Measurements from ENCODE around the gene GPC6.

DNA sequence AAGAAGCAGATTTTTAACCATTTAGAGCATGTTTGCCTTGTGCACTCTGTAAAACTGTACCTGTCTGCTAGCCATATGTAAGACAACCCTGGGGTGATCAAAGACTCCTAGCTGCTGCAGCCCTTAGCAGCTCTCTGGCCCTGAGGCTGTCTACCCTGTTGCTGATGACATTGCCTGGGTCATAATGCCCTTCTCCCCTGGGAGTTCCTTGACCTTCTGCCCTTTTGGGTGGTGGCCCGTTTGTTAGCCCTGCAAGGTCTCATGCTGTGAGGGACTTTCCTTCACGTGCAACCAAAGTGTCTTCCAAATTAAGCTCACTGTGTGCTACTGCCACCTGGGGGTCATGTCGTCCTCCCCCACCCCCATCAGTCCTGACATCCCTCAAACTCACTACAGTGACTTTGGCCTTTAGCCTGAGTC lies 7.4 kb downstream of the GPC6 start:
- TF ChIP-seq RFX5 (IDR thresholded peaks at IDR 0.05; ENCODE audit: low read length): no peak
- TF ChIP-seq, protein P1, sequence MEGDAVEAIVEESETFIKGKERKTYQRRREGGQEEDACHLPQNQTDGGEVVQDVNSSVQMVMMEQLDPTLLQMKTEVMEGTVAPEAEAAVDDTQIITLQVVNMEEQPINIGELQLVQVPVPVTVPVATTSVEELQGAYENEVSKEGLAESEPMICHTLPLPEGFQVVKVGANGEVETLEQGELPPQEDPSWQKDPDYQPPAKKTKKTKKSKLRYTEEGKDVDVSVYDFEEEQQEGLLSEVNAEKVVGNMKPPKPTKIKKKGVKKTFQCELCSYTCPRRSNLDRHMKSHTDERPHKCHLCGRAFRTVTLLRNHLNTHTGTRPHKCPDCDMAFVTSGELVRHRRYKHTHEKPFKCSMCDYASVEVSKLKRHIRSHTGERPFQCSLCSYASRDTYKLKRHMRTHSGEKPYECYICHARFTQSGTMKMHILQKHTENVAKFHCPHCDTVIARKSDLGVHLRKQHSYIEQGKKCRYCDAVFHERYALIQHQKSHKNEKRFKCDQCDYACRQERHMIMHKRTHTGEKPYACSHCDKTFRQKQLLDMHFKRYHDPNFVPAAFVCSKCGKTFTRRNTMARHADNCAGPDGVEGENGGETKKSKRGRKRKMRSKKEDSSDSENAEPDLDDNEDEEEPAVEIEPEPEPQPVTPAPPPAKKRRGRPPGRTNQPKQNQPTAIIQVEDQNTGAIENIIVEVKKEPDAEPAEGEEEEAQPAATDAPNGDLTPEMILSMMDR (IDR thresholded peaks at IDR 0.05): no peak; the same call in 1 of the 2 replicates
- no peak for TF ChIP-seq EZH2phosphoT487 (IDR thresholded peaks at IDR 0.05; ENCODE audit: borderline replicate concordance, low read depth)
- TF ChIP-seq, protein P2, sequence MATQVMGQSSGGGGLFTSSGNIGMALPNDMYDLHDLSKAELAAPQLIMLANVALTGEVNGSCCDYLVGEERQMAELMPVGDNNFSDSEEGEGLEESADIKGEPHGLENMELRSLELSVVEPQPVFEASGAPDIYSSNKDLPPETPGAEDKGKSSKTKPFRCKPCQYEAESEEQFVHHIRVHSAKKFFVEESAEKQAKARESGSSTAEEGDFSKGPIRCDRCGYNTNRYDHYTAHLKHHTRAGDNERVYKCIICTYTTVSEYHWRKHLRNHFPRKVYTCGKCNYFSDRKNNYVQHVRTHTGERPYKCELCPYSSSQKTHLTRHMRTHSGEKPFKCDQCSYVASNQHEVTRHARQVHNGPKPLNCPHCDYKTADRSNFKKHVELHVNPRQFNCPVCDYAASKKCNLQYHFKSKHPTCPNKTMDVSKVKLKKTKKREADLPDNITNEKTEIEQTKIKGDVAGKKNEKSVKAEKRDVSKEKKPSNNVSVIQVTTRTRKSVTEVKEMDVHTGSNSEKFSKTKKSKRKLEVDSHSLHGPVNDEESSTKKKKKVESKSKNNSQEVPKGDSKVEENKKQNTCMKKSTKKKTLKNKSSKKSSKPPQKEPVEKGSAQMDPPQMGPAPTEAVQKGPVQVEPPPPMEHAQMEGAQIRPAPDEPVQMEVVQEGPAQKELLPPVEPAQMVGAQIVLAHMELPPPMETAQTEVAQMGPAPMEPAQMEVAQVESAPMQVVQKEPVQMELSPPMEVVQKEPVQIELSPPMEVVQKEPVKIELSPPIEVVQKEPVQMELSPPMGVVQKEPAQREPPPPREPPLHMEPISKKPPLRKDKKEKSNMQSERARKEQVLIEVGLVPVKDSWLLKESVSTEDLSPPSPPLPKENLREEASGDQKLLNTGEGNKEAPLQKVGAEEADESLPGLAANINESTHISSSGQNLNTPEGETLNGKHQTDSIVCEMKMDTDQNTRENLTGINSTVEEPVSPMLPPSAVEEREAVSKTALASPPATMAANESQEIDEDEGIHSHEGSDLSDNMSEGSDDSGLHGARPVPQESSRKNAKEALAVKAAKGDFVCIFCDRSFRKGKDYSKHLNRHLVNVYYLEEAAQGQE (IDR thresholded peaks at IDR 0.05; ENCODE audit: low read depth, low read length): no peak
- TF ChIP-seq, protein P3, sequence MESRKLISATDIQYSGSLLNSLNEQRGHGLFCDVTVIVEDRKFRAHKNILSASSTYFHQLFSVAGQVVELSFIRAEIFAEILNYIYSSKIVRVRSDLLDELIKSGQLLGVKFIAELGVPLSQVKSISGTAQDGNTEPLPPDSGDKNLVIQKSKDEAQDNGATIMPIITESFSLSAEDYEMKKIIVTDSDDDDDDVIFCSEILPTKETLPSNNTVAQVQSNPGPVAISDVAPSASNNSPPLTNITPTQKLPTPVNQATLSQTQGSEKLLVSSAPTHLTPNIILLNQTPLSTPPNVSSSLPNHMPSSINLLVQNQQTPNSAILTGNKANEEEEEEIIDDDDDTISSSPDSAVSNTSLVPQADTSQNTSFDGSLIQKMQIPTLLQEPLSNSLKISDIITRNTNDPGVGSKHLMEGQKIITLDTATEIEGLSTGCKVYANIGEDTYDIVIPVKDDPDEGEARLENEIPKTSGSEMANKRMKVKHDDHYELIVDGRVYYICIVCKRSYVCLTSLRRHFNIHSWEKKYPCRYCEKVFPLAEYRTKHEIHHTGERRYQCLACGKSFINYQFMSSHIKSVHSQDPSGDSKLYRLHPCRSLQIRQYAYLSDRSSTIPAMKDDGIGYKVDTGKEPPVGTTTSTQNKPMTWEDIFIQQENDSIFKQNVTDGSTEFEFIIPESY (IDR thresholded peaks at IDR 0.05; ENCODE audit: borderline replicate concordance, low read depth): no peak
- TF ChIP-seq, protein P4, sequence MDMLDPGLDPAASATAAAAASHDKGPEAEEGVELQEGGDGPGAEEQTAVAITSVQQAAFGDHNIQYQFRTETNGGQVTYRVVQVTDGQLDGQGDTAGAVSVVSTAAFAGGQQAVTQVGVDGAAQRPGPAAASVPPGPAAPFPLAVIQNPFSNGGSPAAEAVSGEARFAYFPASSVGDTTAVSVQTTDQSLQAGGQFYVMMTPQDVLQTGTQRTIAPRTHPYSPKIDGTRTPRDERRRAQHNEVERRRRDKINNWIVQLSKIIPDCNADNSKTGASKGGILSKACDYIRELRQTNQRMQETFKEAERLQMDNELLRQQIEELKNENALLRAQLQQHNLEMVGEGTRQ (IDR thresholded peaks at IDR 0.05; ENCODE audit: borderline replicate concordance, low read depth, low read length): no peak
- no peak for TF ChIP-seq CHD2 (IDR thresholded peaks at IDR 0.05; ENCODE audit: low read length, partially characterized antibody)
- TF ChIP-seq, protein P5, sequence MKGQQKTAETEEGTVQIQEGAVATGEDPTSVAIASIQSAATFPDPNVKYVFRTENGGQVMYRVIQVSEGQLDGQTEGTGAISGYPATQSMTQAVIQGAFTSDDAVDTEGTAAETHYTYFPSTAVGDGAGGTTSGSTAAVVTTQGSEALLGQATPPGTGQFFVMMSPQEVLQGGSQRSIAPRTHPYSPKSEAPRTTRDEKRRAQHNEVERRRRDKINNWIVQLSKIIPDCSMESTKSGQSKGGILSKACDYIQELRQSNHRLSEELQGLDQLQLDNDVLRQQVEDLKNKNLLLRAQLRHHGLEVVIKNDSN (IDR thresholded peaks at IDR 0.05; ENCODE audit: borderline replicate concordance, low read depth): no peak
- no peak for TF ChIP-seq FOXM1 (IDR thresholded peaks at IDR 0.05; ENCODE audit: low read depth)
- no peak for TF ChIP-seq TAF1 (IDR thresholded peaks at IDR 0.05; ENCODE audit: borderline replicate concordance, low read depth, low read length)
- no peak for TF ChIP-seq SMC3 (IDR thresholded peaks at IDR 0.05; ENCODE audit: low read depth, low read length)
- TF ChIP-seq RAD21 (IDR thresholded peaks at IDR 0.05; ENCODE audit: low read length): no peak
- no peak for TF ChIP-seq SIN3A (IDR thresholded peaks at IDR 0.05; ENCODE audit: borderline replicate concordance, low read depth, low read length)
